ENCODE data around the gene SERF2. TPM values are rescaled to one million over a fixed set of nuclear protein-coding genes. Genes with fewer than 3 reads are reported as not detected.
"Not testable (repeated sequence)": the region's sequence is repeated elsewhere in the genome, so short reads cannot be mapped to it uniquely, and the experiment has no call there.

SERF2 gene
- total and polyA plus RNA-seq, 2 of the 13 experiments (the other 11 are each of a cell fraction or from before 2014, with no cell fraction given) = 811 to 1,257 TPM

GRCh38 chr15:43800286-43801141 is 8.4 kb downstream of the SERF2 start, which contains the start of gene HYPK (continued):
- TF ChIP-seq ZBTB1 (CRISPR knock-in tag; IDR thresholded peaks at IDR 0.05; ENCODE audit: borderline replicate concordance) (no peak), EED (CRISPR knock-in tag; IDR thresholded peaks at IDR 0.05) (0 out of 2 replicates have a peak, but pooled peaks have one; percentile 37), ZSCAN29 (CRISPR knock-in tag; conservative IDR thresholded peaks at IDR 0.05) (peak; percentile 53), IKZF5 (CRISPR knock-in tag; IDR thresholded peaks at IDR 0.05) (no peak; the same call in 1 of the 2 replicates), SNAI1 (CRISPR knock-in tag; IDR thresholded peaks at IDR 0.05; ENCODE audit: borderline replicate concordance) (peak; percentile 83; the same call in 1 of the 2 replicates), SRSF4 (IDR thresholded peaks at IDR 0.05; ENCODE audit: low read depth, low read length, poor library complexity, severe bottlenecking) (no peak), CSRNP1 (CRISPR knock-in tag; IDR thresholded peaks at IDR 0.05) (peak; percentile 61; the same call in 1 of the 2 replicates), PHF5A (CRISPR knock-in tag; IDR thresholded peaks at IDR 0.05; ENCODE audit: low read depth, unreplicated experiment) (peak; percentile 74), YEATS2 (CRISPR knock-in tag; IDR thresholded peaks at IDR 0.05; ENCODE audit: borderline replicate concordance) (peak; percentile 67; the same call in 1 of the 2 replicates), ZNF773 (CRISPR knock-in tag; IDR thresholded peaks at IDR 0.05; ENCODE audit: borderline replicate concordance) (no peak), ZBTB7A (CRISPR knock-in tag; IDR thresholded peaks at IDR 0.05) (peak; percentile 45; the same call in 1 of the 2 replicates)

GRCh38 chr15:43802676-43803075 is 10.6 kb downstream of the SERF2 start:
- H3K9ac ChIP-seq (ENCODE audit: insufficient read depth, low read depth, low read length); in situ Hi-C loops (cut with HindIII; ENCODE audit: extremely low pct_ligation_motif_present, low pct_unique_long_range_greater_than_20kb); H3K4me3 ChIP-seq (replicated peaks in 1 of 3; ENCODE audit: insufficient read depth in 1 of 3, low read depth in 2 of 3, low read length in 3 of 3); H3K27ac ChIP-seq (ENCODE audit: extremely low read length, insufficient read depth, low read length); CTCF ChIA-PET (ENCODE audit: low intra/inter-chr PET ratio, low total read pairs); H3K27me3 ChIP-seq (ENCODE audit: control insufficient read depth in 1 of 2, insufficient read depth in 2 of 2, low read length in 2 of 2); H2AFZ ChIP-seq (ENCODE audit: low read length); BruUV-seq (replicated peaks); ATAC-seq; H3K4me2 ChIP-seq (ENCODE audit: low read depth, low read length); FAIRE-seq; H4K20me1 ChIP-seq (ENCODE audit: insufficient read depth, low read length); DNase-seq (ENCODE audit: low spot score); intact Hi-C loops (cut with micrococcal nuclease; ENCODE audit: unreplicated experiment); H3K9me3 ChIP-seq (ENCODE audit: low read length): not testable (repeated sequence)
- 99% methylated on average over 7 of the region's 7 CpGs for WGBS (ENCODE audit: low lambda C conversion rate)
- H3K4me1 ChIP-seq (ENCODE audit: insufficient read depth, low read length) = peaks cover 38% of the 10 kb centered on the region
- POLR2A ChIA-PET = interaction anchor here (2.9 kb wide), 1 partner anchor 21 kb away, joined by 30 read pairs; the partner anchor contains the start of gene MFAP1
- peaks cover 15% of the 10 kb centered on the region for H3K79me2 ChIP-seq (ENCODE audit: insufficient read depth, low read length)
- peaks cover 5 to 32% of the 10 kb centered on the region in 2 experiments for H3K36me3 ChIP-seq (replicated peaks in 1 of 2; ENCODE audit: control insufficient read depth in 1 of 2, insufficient read depth in 2 of 2, low read length in 2 of 2)

All from HepG2 (cell line).